ENCODE data around the gene PBOV1.
A peak's percentile ranks its signal among the peaks of the same experiment; 100 is the strongest.

The PBOV1 gene

DNA sequence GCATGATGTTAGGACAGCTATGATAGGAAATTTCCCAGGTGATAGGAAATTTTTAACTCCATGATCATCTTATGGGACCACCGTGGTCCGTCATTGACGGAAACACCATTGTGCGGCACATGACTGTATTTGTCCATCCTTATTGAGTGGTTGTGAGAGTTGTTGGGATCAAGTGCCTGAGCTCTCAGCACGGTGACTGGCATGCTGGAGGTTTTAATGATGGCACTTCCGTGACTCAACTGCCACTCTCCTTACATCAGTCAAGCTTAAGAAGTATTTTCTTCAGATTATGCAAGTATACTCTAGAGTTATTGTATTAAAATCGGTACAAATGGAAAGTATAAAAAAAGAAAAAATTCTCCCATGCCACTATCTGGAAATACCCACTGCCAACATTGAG is 20.7 kb downstream of the PBOV1 start:
- no peak overlapping the region for H3K27ac ChIP-seq
- TF ChIP-seq ZFX (IDR thresholded peaks at IDR 0.05) = no peak
- no peak for TF ChIP-seq CTCF (conservative IDR thresholded peaks at IDR 0.05)

- no peak overlapping the region for H3K27ac ChIP-seq
- TF ChIP-seq ZFX (IDR thresholded peaks at IDR 0.05) (no peak), CTCF (conservative IDR thresholded peaks at IDR 0.05) (no peak)
Observed at GRCh38 chr6:138196122-138196738, 22.1 kb downstream of the PBOV1 start.

- TF ChIP-seq CTCF (conservative IDR thresholded peaks at IDR 0.05) (no peak), ZFX (IDR thresholded peaks at IDR 0.05) (no peak)
- H3K27ac ChIP-seq = peak overlapping the region; percentile 39; the same call in 1 of the 2 replicates
Observed at GRCh38 chr6:138194287-138194686, 24.0 kb downstream of the PBOV1 start.

- H3K27ac ChIP-seq = peak overlapping the region; percentile 15; the same call in 1 of the 2 replicates
- no peak for TF ChIP-seq CTCF (conservative IDR thresholded peaks at IDR 0.05)
- no peak for TF ChIP-seq ZFX (IDR thresholded peaks at IDR 0.05)
Observed at GRCh38 chr6:138188278-138188941, 29.9 kb downstream of the PBOV1 start.

GRCh38 chr6:138187156-138187555 is 31.1 kb downstream of the PBOV1 start:
- peak overlapping the region; percentile 15 for H3K27ac ChIP-seq
- no peak for TF ChIP-seq CTCF (conservative IDR thresholded peaks at IDR 0.05)
- TF ChIP-seq ZFX (IDR thresholded peaks at IDR 0.05) = no peak

DNA sequence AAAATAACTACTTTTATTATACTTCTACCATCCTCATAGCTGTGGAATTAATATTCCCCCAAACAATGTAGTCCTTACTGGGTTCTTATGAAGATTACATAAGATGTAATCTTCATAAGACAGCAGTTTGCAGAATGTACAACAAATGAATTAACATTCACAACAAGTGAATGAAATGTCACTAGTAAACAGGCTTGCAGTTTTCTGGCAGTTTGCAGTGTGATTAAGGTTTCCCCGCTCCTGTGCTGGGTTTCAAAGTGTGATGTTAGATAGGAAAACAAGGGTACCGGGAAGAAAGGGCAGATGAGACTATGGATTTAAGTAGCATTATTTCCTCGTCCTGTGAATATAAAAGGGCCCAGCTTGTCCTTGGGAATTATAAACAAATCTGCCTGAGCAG is 34.1 kb downstream of the PBOV1 start:
- H3K27ac ChIP-seq = no peak overlapping the region
- TF ChIP-seq CTCF (conservative IDR thresholded peaks at IDR 0.05) (no peak), ZFX (IDR thresholded peaks at IDR 0.05) (no peak)

DNA sequence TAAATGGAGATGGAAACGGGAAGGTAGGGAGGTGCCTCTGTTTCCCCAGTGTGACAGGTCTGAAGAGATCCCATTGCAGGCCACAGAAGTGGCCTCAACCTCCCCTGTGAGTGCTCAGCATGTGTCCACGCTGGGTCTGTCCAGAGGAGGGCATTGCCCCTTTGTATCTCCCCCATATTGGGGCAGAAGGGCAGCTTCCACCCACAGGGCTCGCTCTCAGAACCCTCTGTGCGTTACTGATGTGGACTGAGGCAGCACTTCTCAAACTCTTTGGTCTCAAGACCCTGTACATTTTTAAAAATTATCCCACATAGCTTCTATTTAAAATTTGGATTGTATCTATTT is 34.5 kb downstream of the PBOV1 start:
- no peak for TF ChIP-seq ZFX (IDR thresholded peaks at IDR 0.05)
- TF ChIP-seq CTCF (conservative IDR thresholded peaks at IDR 0.05) = no peak

More for the DNA sequence above, 34.5 kb downstream of the PBOV1 start:
- H3K27ac ChIP-seq = peak overlapping the region; percentile 6; the same call in 1 of the 2 replicates

All from C4-2B (cell line).